H1 (cell line): Measurements from ENCODE around the gene TMPRSS3. TPM values are rescaled to one million over a fixed set of nuclear protein-coding genes. Genes with fewer than 3 reads are reported as not detected.

ENCODE experiments used
- CTCF ChIA-PET: fragments of 300-600 bp; sonication (Branson Sonifier 250); formaldehyde crosslinking; loops from one replicate; lab custom pipeline; 2021; ENCODE audit not compliant: partially characterized antibody; lab: Charles Lee
- POLR2A ChIA-PET: fragments of 300-600 bp; sonication (Branson Sonifier 250); formaldehyde crosslinking; loops from one replicate; lab custom pipeline; 2021; ENCODE audit warnings: inconsistent platforms; ENCODE audit not compliant: partially characterized antibody; lab: Charles Lee
- DNase-seq, 2 experiments: peaks; one replicate each; pipeline versions ENCODE4 v3.0.0 to v3.0.0-alpha.2; 2010 to 2022; ENCODE audit warnings: low spot score in 2 of 2, low read depth in 1 of 2, mixed read lengths in 1 of 2
- FAIRE-seq: peaks from 2 replicates; lab custom pipeline; 2011; peaks lifted over from hg19 to GRCh38; lab: Jason Lieb, UNC
- H2AFZ ChIP-seq: 2 replicates; pipeline ENCODE4 v1.8.1; 2012; ENCODE audit warnings: low read length, inconsistent platforms
- H2AK5ac ChIP-seq: 2 replicates; pipeline ENCODE4 v1.6.1; 2013; ENCODE audit warnings: low read depth, low read length
- H2BK120ac ChIP-seq: replicated peaks from 2 replicates; pipeline ENCODE3; 2013; ENCODE audit warnings: low read depth, low read length, inconsistent platforms
- H2BK12ac ChIP-seq: 2 replicates; pipeline ENCODE4 v1.6.1; 2013; ENCODE audit warnings: low read depth, low read length
- H2BK15ac ChIP-seq: 2 replicates; pipeline ENCODE4 v1.6.1; 2013; ENCODE audit warnings: low read length
- H2BK20ac ChIP-seq: 2 replicates; pipeline ENCODE4 v1.6.1; 2013; ENCODE audit warnings: low read length
- H2BK5ac ChIP-seq: 2 replicates; pipeline ENCODE4 v1.6.1; 2013; ENCODE audit warnings: low read depth, low read length
- H3K14ac ChIP-seq: 2 replicates; pipeline ENCODE4 v1.6.1; 2013; ENCODE audit warnings: inconsistent platforms; ENCODE audit not compliant: insufficient read length
- H3K18ac ChIP-seq: 2 replicates; pipeline ENCODE4 v1.6.1; 2013; ENCODE audit warnings: low read length; ENCODE audit errors: extremely low read depth
- H3K23ac ChIP-seq: 2 replicates; pipeline ENCODE4 v1.6.1; 2013; ENCODE audit warnings: inconsistent platforms; ENCODE audit not compliant: insufficient read length
- H3K23me2 ChIP-seq: 2 replicates; pipeline ENCODE4 v1.6.1; 2013; ENCODE audit warnings: low read depth, low read length
- H3K27ac ChIP-seq: 2 replicates; pipeline ENCODE4 v1.6.1; 2011; ENCODE audit warnings: low read depth, low read length, inconsistent platforms
- H3K27me3 ChIP-seq, 4 experiments: replicated peaks in 1 of 4; 1 replicate in 1 of 4; 2 replicates in 3 of 4; pipeline versions ENCODE4 v1.6.1 to v1.8.1; 2011 to 2013; ENCODE audit warnings: low read length in 3 of 4, mild to moderate bottlenecking in 3 of 4, inconsistent platforms in 2 of 4, mixed read lengths in 2 of 4, moderate library complexity in 1 of 4; ENCODE audit not compliant: control insufficient read depth in 3 of 4, insufficient read depth in 3 of 4; ENCODE audit errors: extremely low read depth in 1 of 4
- H3K36me3 ChIP-seq, 4 experiments: 2 replicates each; pipeline versions ENCODE4 v1.6.1 to v1.8.1; 2011 to 2013; ENCODE audit warnings: mild to moderate bottlenecking in 4 of 4, low read length in 3 of 4, moderate library complexity in 2 of 4, control low read depth in 1 of 4, inconsistent platforms in 1 of 4; ENCODE audit not compliant: insufficient read depth in 4 of 4, control insufficient read depth in 2 of 4
- H3K4ac ChIP-seq: replicated peaks from 2 replicates; pipeline ENCODE3; 2013; ENCODE audit warnings: low read length, low read depth, mixed read lengths, inconsistent platforms; ENCODE audit not compliant: insufficient read length
- H3K4me1 ChIP-seq, 4 experiments: replicated peaks in 1 of 4; 1 replicate in 1 of 4; 2 replicates in 3 of 4; pipeline versions ENCODE4 v1.6.1 to v1.8.1; 2011 to 2013; ENCODE audit warnings: low read length in 3 of 4, inconsistent platforms in 2 of 4, mixed read lengths in 1 of 4; ENCODE audit not compliant: insufficient read depth in 4 of 4, control insufficient read depth in 3 of 4
- H3K4me2 ChIP-seq, 2 experiments: 2 replicates each; pipeline versions ENCODE4 v1.6.1 to v1.8.1; 2011 to 2013; ENCODE audit warnings: low read depth in 2 of 2, low read length in 2 of 2, control low read depth in 1 of 2, inconsistent platforms in 1 of 2, mild to moderate bottlenecking in 1 of 2; ENCODE audit not compliant: insufficient read depth in 1 of 2
- H3K4me3 ChIP-seq, 4 experiments: fragments of 200-600, 300-600 bp in 1 of 4; sonication (generic), shearing (Covaris generic), sonication (Bioruptor Twin) in 1 of 4; 2 replicates each; pipeline versions ENCODE4 v1.5.1 to v1.8.1; 2011 to 2016; ENCODE audit warnings: low read length in 4 of 4, low read depth in 3 of 4, control low read depth in 2 of 4, inconsistent platforms in 2 of 4, mild to moderate bottlenecking in 2 of 4, mixed read lengths in 1 of 4, moderate library complexity in 1 of 4; ENCODE audit not compliant: insufficient read depth in 2 of 4; ENCODE audit errors: extremely low read depth in 1 of 4
- H3K56ac ChIP-seq: replicated peaks from 2 replicates; pipeline ENCODE3; 2013; ENCODE audit warnings: low read depth, mild to moderate bottlenecking, mixed read lengths, low read length, inconsistent platforms; ENCODE audit not compliant: insufficient read length
- H3K79me1 ChIP-seq: 2 replicates; pipeline ENCODE4 v1.6.1; 2013; ENCODE audit warnings: low read depth, low read length, control low read depth
- H3K79me2 ChIP-seq, 2 experiments: 2 replicates each; pipeline versions ENCODE4 v1.6.1 to v1.8.1; 2012 to 2013; ENCODE audit warnings: low read length in 2 of 2, mild to moderate bottlenecking in 2 of 2, inconsistent platforms in 1 of 2; ENCODE audit not compliant: insufficient read depth in 2 of 2, control insufficient read depth in 1 of 2
- H3K9ac ChIP-seq, 4 experiments: replicated peaks in 1 of 4; 1 replicate in 1 of 4; 2 replicates in 3 of 4; pipeline versions ENCODE4 v1.6.1 to v1.8.1; 2011 to 2013; ENCODE audit warnings: low read depth in 3 of 4, low read length in 3 of 4, control low read depth in 2 of 4, mild to moderate bottlenecking in 2 of 4, moderate library complexity in 2 of 4, inconsistent platforms in 1 of 4; ENCODE audit errors: extremely low read depth in 1 of 4
- H3K9me3 ChIP-seq, 2 experiments: 2 replicates each; pipeline versions ENCODE4 v1.6.1 to v1.8.1; 2012 to 2013; ENCODE audit warnings: mild to moderate bottlenecking in 2 of 2, moderate library complexity in 2 of 2, control low read depth in 1 of 2, inconsistent platforms in 1 of 2, low read depth in 1 of 2, low read length in 1 of 2, mixed read lengths in 1 of 2; ENCODE audit not compliant: insufficient read depth in 2 of 2
- H4K20me1 ChIP-seq, 2 experiments: replicated peaks in 1 of 2; 2 replicates each; pipeline versions ENCODE3 to v1.8.1; 2011 to 2013; ENCODE audit warnings: inconsistent platforms in 2 of 2, low read length in 2 of 2, mild to moderate bottlenecking in 1 of 2; ENCODE audit not compliant: insufficient read depth in 2 of 2, control insufficient read depth in 1 of 2
- H4K5ac ChIP-seq: 2 replicates; pipeline ENCODE4 v1.6.1; 2013; ENCODE audit warnings: low read length, low read depth, mixed read lengths, inconsistent platforms; ENCODE audit not compliant: insufficient read length
- H4K8ac ChIP-seq: 2 replicates; pipeline ENCODE4 v1.8.0; 2013; ENCODE audit warnings: mild to moderate bottlenecking, moderate library complexity, low read length, inconsistent platforms; ENCODE audit not compliant: insufficient read depth; ENCODE audit errors: extremely low read depth
- H4K91ac ChIP-seq: replicated peaks from 2 replicates; pipeline ENCODE3; 2013; ENCODE audit warnings: low read length, mixed read lengths, inconsistent platforms; ENCODE audit not compliant: insufficient read length
- ATF3 ChIP-seq: IDR thresholded peaks from 2 replicates; pipeline ENCODE4 v1.6.1; 2011; ENCODE audit warnings: low read depth, mild to moderate bottlenecking, low read length; ENCODE audit not compliant: insufficient read depth
- CBX8 ChIP-seq: fragments of 300-800, 300-1000 bp; sonication (generic); IDR thresholded peaks from 2 replicates; pipeline ENCODE4 v1.7.1; 2016; ENCODE audit warnings: low read depth, low read length, borderline replicate concordance
- CHD2 ChIP-seq: IDR thresholded peaks from 2 replicates; pipeline ENCODE4 v1.6.1; 2012; ENCODE audit warnings: low read length, improper control_type of control experiment
- EGR1 ChIP-seq: IDR thresholded peaks from 2 replicates; pipeline ENCODE4 v1.6.1; 2011; ENCODE audit warnings: low read depth, low read length, borderline replicate concordance
- JUND ChIP-seq: IDR thresholded peaks from 2 replicates; pipeline ENCODE4 v1.6.1; 2011; ENCODE audit warnings: mild to moderate bottlenecking, improper control_type of control experiment, low read length
- MAFK ChIP-seq: IDR thresholded peaks from 2 replicates; pipeline ENCODE4 v1.6.1; 2012; ENCODE audit warnings: low read depth, mild to moderate bottlenecking, improper control_type of control experiment, low read length
- WGBS, 2 experiments: shearing (Covaris generic) in 1 of 2; methylation state at CpG; one replicate each; pipeline versions ENCODE4 v1.1.6 to v1.1.7; 2013 to 2015; ENCODE audit warnings: low lambda C conversion rate in 2 of 2, mixed read lengths in 2 of 2, inconsistent platforms in 1 of 2, low coverage in 1 of 2, missing lambda C conversion rate in 1 of 2; ENCODE audit not compliant: insufficient replicate concordance in 2 of 2, insufficient coverage in 1 of 2, insufficient read length in 1 of 2; ENCODE audit errors: extremely low coverage in 1 of 2, missing lambda C conversion rate in 1 of 2; 5-methylcytosine and 5-hydroxymethylcytosine counted together
- polyA plus RNA-seq, 7 experiments: library from polyadenylated mRNA; depleted of rRNA in 3 of 7; stranded (reverse) in 5 of 7; unstranded in 2 of 7; fragments of >200 nt in 5 of 7; fragments of 200-250 nt in 2 of 7; gene quantifications; 1 replicate in 5 of 7; 2 replicates in 1 of 7; 4 replicates in 1 of 7; pipeline versions ENCODE4 v1.2.1 to v1.2.3, GENCODE V29; 2011 to 2013; ENCODE audit warnings: missing spikeins in 2 of 7, mixed read lengths in 2 of 7
- total RNA-seq: library from RNA; stranded (reverse); fragmentation: NEBNext Ultra II Directional; extraction: Animal tissue kit (Norgen Biotek cat#: 25700); gene quantifications from 2 replicates; pipeline ENCODE4 v1.2.1, GENCODE V29; 2021

Gene TMPRSS3
- total and polyA plus RNA-seq, 2 of the 8 experiments (the other 6 are each of a cell fraction or from before 2014, with no cell fraction given) = 0.38 TPM; not detected in 1

GRCh38 chr21:42384989-42385388 lies 10.9 kb downstream of the TMPRSS3 start:
- CTCF ChIA-PET = no interaction called here
- no peak overlapping the region for H2BK120ac ChIP-seq
- no peak overlapping the region; the same call in 1 of the 2 replicates for H2BK12ac ChIP-seq
- H4K91ac ChIP-seq = no peak overlapping the region
- no peak overlapping the region for H3K56ac ChIP-seq
- H3K79me1 ChIP-seq = no peaks in the 10 kb centered on the region
- H3K27ac ChIP-seq = no peak overlapping the region
- POLR2A ChIA-PET = no interaction called here
- H2BK5ac ChIP-seq = no peak overlapping the region
- H3K23ac ChIP-seq = no peak overlapping the region
- H4K20me1 ChIP-seq = peaks cover 0 to 3% of the 10 kb centered on the region in 2 experiments
- FAIRE-seq = no peak
- TF ChIP-seq CHD2 (no peak), ATF3 (no peak), EGR1 (no peak), MAFK (no peak), JUND (no peak), CBX8 (no peak)
- TF ChIP-seq, all 59 proteins: peak for 0
- no peak overlapping the region for H4K8ac ChIP-seq
- H3K4me2 ChIP-seq = no peak overlapping the region
- WGBS, 2 experiments = 83% methylated on average over 2 of the region's 2 CpGs; no CpG with 5 or more reads in 1 of the 2 experiments
- H3K18ac ChIP-seq = no peak overlapping the region
- 0 out of 7 replicates have a peak, but pooled peaks cover 0 to 2% (median 0%) of the 10 kb centered on the region in 4 experiments for H3K27me3 ChIP-seq
- DNase-seq = no peak
- no peak overlapping the region for H3K14ac ChIP-seq
- H2AK5ac ChIP-seq = no peak overlapping the region; the same call in 1 of the 2 replicates
- H3K4me1 ChIP-seq = peaks cover 0 to 12% (median 8%) of the 10 kb centered on the region in 4 experiments; a peak in 3 of 7 replicates
- H3K9ac ChIP-seq = no peak overlapping the region
- no peak overlapping the region for H4K5ac ChIP-seq
- no peak overlapping the region for H2AFZ ChIP-seq
- no peak overlapping the region for H3K4me3 ChIP-seq
- no peaks in the 10 kb centered on the region for H3K23me2 ChIP-seq
- H2BK20ac ChIP-seq = no peak overlapping the region
- H3K9me3 ChIP-seq = peaks cover 0 to 4% of the 10 kb centered on the region in 2 experiments; a peak in 1 of 4 replicates
- no peaks in the 10 kb centered on the region for H3K79me2 ChIP-seq
- H3K4ac ChIP-seq = no peak overlapping the region
- no peak overlapping the region for H2BK15ac ChIP-seq
- H3K36me3 ChIP-seq = no peaks in the 10 kb centered on the region
